ENCODE results near the gene TENM4. TPM values are rescaled to one million over a fixed set of nuclear protein-coding genes. Genes with fewer than 3 reads are reported as not detected.

TENM4 gene
- total and polyA plus RNA-seq, 4 donors: 0.02 to 0.33 (median 0.14) TPM

GRCh38 chr11:79406376-79406775 lies 34.5 kb downstream of the TENM4 start:
- no peaks in the 10 kb centered on the region for H3K9me3 ChIP-seq (ENCODE audit: control insufficient read depth in 4 of 4, low read length in 3 of 4)
- no peaks in the 10 kb centered on the region for H3K36me3 ChIP-seq (ENCODE audit: control insufficient read depth in 4 of 4, insufficient read depth in 3 of 4, low read depth in 1 of 4, low read length in 3 of 4)
- DNase-seq (ENCODE audit: low spot score): no peak
- 70% methylated on average over 5 of the region's 5 CpGs for WGBS
- peaks cover 0 to 6% (median under 1%) of the 10 kb centered on the region in 4 donors for H3K27me3 ChIP-seq (ENCODE audit: control insufficient read depth in 4 of 4, insufficient read depth in 4 of 4, low read length in 3 of 4)
- H3K4me3 ChIP-seq (ENCODE audit: low read depth in 1 of 3, low read length in 3 of 3): no peak overlapping the region
- no peak overlapping the region for H3K9ac ChIP-seq (ENCODE audit: low read depth in 1 of 2, low read length in 2 of 2)
- TF ChIP-seq EGR1 (IDR thresholded peaks at IDR 0.05; ENCODE audit: low read depth in 2 of 2) (no peak), NR2F2 (IDR thresholded peaks at IDR 0.05) (no peak), RAD21 (IDR thresholded peaks at IDR 0.05) (no peak), JUND (IDR thresholded peaks at IDR 0.05) (no peak), CTCF (IDR thresholded peaks at IDR 0.05; ENCODE audit: low read depth, low read length, missing input control) (no peak), FOXA2 (IDR thresholded peaks at IDR 0.05) (no peak), MAX (IDR thresholded peaks at IDR 0.05) (no peak), FOXA1 (IDR thresholded peaks at IDR 0.05) (no peak), ZBTB33 (IDR thresholded peaks at IDR 0.05) (no peak), ATF3 (IDR thresholded peaks at IDR 0.05) (no peak), REST (IDR thresholded peaks at IDR 0.05) (no peak)
- no peaks in the 10 kb centered on the region for H3K4me1 ChIP-seq (ENCODE audit: control insufficient read depth in 4 of 4, insufficient read depth in 4 of 4, low read length in 3 of 4)
- no peak overlapping the region for H3K27ac ChIP-seq (ENCODE audit: low read depth in 1 of 2, low read length in 2 of 2)

- Histone ChIP-seq H3K27me3 (ENCODE audit: control insufficient read depth in 4 of 4, insufficient read depth in 4 of 4, low read length in 3 of 4) (peaks cover 0 to 7% (median 2%) of the 10 kb centered on the region in 4 donors), H3K9me3 (ENCODE audit: control insufficient read depth in 4 of 4, low read length in 3 of 4) (no peaks in the 10 kb centered on the region), H3K4me1 (ENCODE audit: control insufficient read depth in 4 of 4, insufficient read depth in 4 of 4, low read length in 3 of 4) (no peaks in the 10 kb centered on the region), H3K27ac (ENCODE audit: low read depth in 1 of 2, low read length in 2 of 2) (no peak overlapping the region), H3K4me3 (ENCODE audit: low read depth in 1 of 3, low read length in 3 of 3) (no peak overlapping the region), H3K9ac (ENCODE audit: low read depth in 1 of 2, low read length in 2 of 2) (no peak overlapping the region), H3K36me3 (ENCODE audit: control insufficient read depth in 4 of 4, insufficient read depth in 3 of 4, low read depth in 1 of 4, low read length in 3 of 4) (no peaks in the 10 kb centered on the region)
- no peak for DNase-seq (ENCODE audit: low spot score)
- TF ChIP-seq RAD21 (IDR thresholded peaks at IDR 0.05) (no peak), JUND (IDR thresholded peaks at IDR 0.05) (no peak), FOXA2 (IDR thresholded peaks at IDR 0.05) (no peak), ATF3 (IDR thresholded peaks at IDR 0.05) (no peak), REST (IDR thresholded peaks at IDR 0.05) (no peak), TAF1 (conservative IDR thresholded peaks at IDR 0.05) (no peak), HNF4G (IDR thresholded peaks at IDR 0.05) (no peak), EGR1 (IDR thresholded peaks at IDR 0.05; ENCODE audit: low read depth in 2 of 2) (no peak), CTCF (IDR thresholded peaks at IDR 0.05; ENCODE audit: low read depth, low read length, missing input control) (no peak), HNF4A (conservative IDR thresholded peaks at IDR 0.05) (no peak), YY1 (IDR thresholded peaks at IDR 0.05) (no peak)
- 64% methylated on average over 3 of the region's 3 CpGs for WGBS
Measured at GRCh38 chr11:79404806-79405205, 36.0 kb downstream of the TENM4 start.
